Common myeloid progenitor, CD34-positive (primary cell): Measurements from ENCODE around the gene ZFAND3.

Experiments
- CTCF ChIA-PET: fragments of 350-600 bp; sonication (Branson Sonifier 250); formaldehyde crosslinking; loops from one replicate; lab custom pipeline; 2021; ENCODE audit warnings: antibody characterized with exemption; lab: Charles Lee
- POLR2A ChIA-PET: fragments of 350-600 bp; sonication (Branson Sonifier 250); formaldehyde crosslinking; loops from one replicate; lab custom pipeline; 2021; ENCODE audit warnings: antibody characterized with exemption; lab: Charles Lee
- DNase-seq, 3 donors: peaks; one replicate each; pipeline versions ENCODE4 v3.0.0 to v3.0.0-alpha.2; 2013
- H3K27ac ChIP-seq, 2 experiments: 1 replicate in 1 of 2; 2 replicates in 1 of 2; pipeline ENCODE4 v1.7.0; 2013; ENCODE audit warnings: inconsistent platforms in 2 of 2, low read length in 2 of 2, mild to moderate bottlenecking in 2 of 2, low read depth in 1 of 2, moderate library complexity in 1 of 2; ENCODE audit not compliant: severe bottlenecking in 2 of 2, insufficient read depth in 1 of 2, poor library complexity in 1 of 2
- H3K27me3 ChIP-seq, 5 experiments: replicated peaks in 2 of 5; 1 replicate in 3 of 5; 2 replicates in 2 of 5; pipeline versions ENCODE4 v1.6.1 to v1.7.0; 2013; ENCODE audit warnings: low read length in 4 of 5, mild to moderate bottlenecking in 2 of 5, moderate library complexity in 2 of 5, inconsistent platforms in 1 of 5; ENCODE audit not compliant: insufficient read depth in 5 of 5, control insufficient read depth in 4 of 5
- H3K36me3 ChIP-seq, 4 experiments: 1 replicate in 2 of 4; 2 replicates in 2 of 4; pipeline versions ENCODE4 v1.6.1 to v1.7.0; 2013; ENCODE audit warnings: low read length in 3 of 4, control low read depth in 1 of 4, mild to moderate bottlenecking in 1 of 4; ENCODE audit not compliant: control insufficient read depth in 4 of 4, insufficient read depth in 4 of 4
- H3K4me1 ChIP-seq, 4 experiments: 1 replicate in 3 of 4; 2 replicates in 1 of 4; pipeline versions ENCODE4 v1.6.1 to v1.7.1; 2013; ENCODE audit warnings: low read length in 3 of 4, mild to moderate bottlenecking in 3 of 4, control low read depth in 1 of 4, inconsistent platforms in 1 of 4, moderate library complexity in 1 of 4; ENCODE audit not compliant: control insufficient read depth in 4 of 4, insufficient read depth in 4 of 4; ENCODE audit errors: control extremely low read depth in 1 of 4
- H3K4me3 ChIP-seq, 7 experiments: 1 replicate in 4 of 7; 2 replicates in 3 of 7; pipeline versions ENCODE4 v1.5.1 to v1.7.0; 2013; ENCODE audit warnings: mild to moderate bottlenecking in 7 of 7, low read length in 6 of 7, moderate library complexity in 6 of 7, inconsistent platforms in 2 of 7, low read depth in 2 of 7, control low read depth in 1 of 7; ENCODE audit not compliant: insufficient read depth in 4 of 7, control insufficient read depth in 1 of 7; ENCODE audit errors: extremely low read depth in 1 of 7
- H3K9me3 ChIP-seq, 5 experiments: 1 replicate in 4 of 5; 2 replicates in 1 of 5; pipeline versions ENCODE4 v1.6.1 to v1.7.1; 2013; ENCODE audit warnings: low read length in 4 of 5, mild to moderate bottlenecking in 2 of 5, inconsistent platforms in 1 of 5, low read depth in 1 of 5, moderate library complexity in 1 of 5; ENCODE audit not compliant: control insufficient read depth in 4 of 5, insufficient read depth in 2 of 5; ENCODE audit errors: control extremely low read depth in 1 of 5
- WGBS: methylation state at CpG from one replicate; pipeline ENCODE4 v1.1.5; 2013; ENCODE audit not compliant: insufficient coverage; 5-methylcytosine and 5-hydroxymethylcytosine counted together

ZFAND3 gene

GRCh38 chr6:37848371-37848770, 28.8 kb downstream of the ZFAND3 start:
- Histone ChIP-seq H3K36me3 (peaks cover 0 to 3% (median 0%) of the 10 kb centered on the region in 4 experiments), H3K4me3 (no peak overlapping the region), H3K27me3 (no peaks in the 10 kb centered on the region), H3K9me3 (no peaks in the 10 kb centered on the region), H3K4me1 (peaks cover 0 to 7% (median 3%) of the 10 kb centered on the region in 4 experiments), H3K27ac (no peak overlapping the region)
- WGBS: 96% methylated on average over 4 of the region's 4 CpGs
- DNase-seq: no peak
- CTCF ChIA-PET: interaction anchor here (0.9 to 1.6 kb wide), 2 partner anchors 11 to 33 kb away, joined by 3 to 5 read pairs; no protein-coding TSS in a partner anchor
- POLR2A ChIA-PET: no interaction called here

- no peaks in the 10 kb centered on the region for H3K27me3 ChIP-seq
- ChIA-PET POLR2A (no interaction called here), CTCF (interaction anchor here (0.7 kb wide), 1 partner anchor 640 kb away, joined by 3 read pairs; no protein-coding TSS in a partner anchor)
- H3K27ac ChIP-seq: no peak overlapping the region
- H3K36me3 ChIP-seq: peaks cover 0 to 3% (median 0%) of the 10 kb centered on the region in 4 experiments
- H3K9me3 ChIP-seq: no peaks in the 10 kb centered on the region
- 92% methylated on average over 4 of the region's 4 CpGs for WGBS
- no peak overlapping the region for H3K4me3 ChIP-seq
- H3K4me1 ChIP-seq: no peaks in the 10 kb centered on the region
- peak in 2 of 3 donors; percentile 28 to 65 for DNase-seq
These were observed 30.7 kb downstream of the ZFAND3 start for GRCh38 chr6:37850260-37850659.

GRCh38 chr6:37850728-37851285, 31.3 kb downstream of the ZFAND3 start:
- H3K9me3 ChIP-seq: no peaks in the 10 kb centered on the region
- ChIA-PET POLR2A (no interaction called here), CTCF (interaction anchor here (0.7 kb wide), 1 partner anchor 639 kb away, joined by 3 read pairs; no protein-coding TSS in a partner anchor)
- no peak for DNase-seq
- no peak overlapping the region for H3K4me3 ChIP-seq
- H3K27me3 ChIP-seq: no peaks in the 10 kb centered on the region
- no peak overlapping the region for H3K27ac ChIP-seq
- H3K36me3 ChIP-seq: peaks cover 0 to 3% (median 0%) of the 10 kb centered on the region in 4 experiments
- peaks cover 0 to under 1% (median 0%) of the 10 kb centered on the region in 4 experiments for H3K4me1 ChIP-seq
- WGBS: 96% methylated on average over 7 of the region's 9 CpGs

GRCh38 chr6:37851997-37852524, 32.5 kb downstream of the ZFAND3 start:
- H3K27ac ChIP-seq: no peak overlapping the region
- ChIA-PET CTCF (no interaction called here), POLR2A (interaction anchor here (0.7 kb wide), 1 partner anchor 21 kb away, joined by 3 read pairs; no protein-coding TSS in a partner anchor)

GRCh38 chr6:37856285-37856684, 36.8 kb downstream of the ZFAND3 start:
- 100% methylated on average over 1 of the region's 2 CpGs for WGBS
- ChIA-PET CTCF (interaction anchor here (1.3 kb wide), 1 partner anchor 9 kb away, joined by 3 read pairs; no protein-coding TSS in a partner anchor), POLR2A (no interaction called here)
- Histone ChIP-seq H3K27ac (no peak overlapping the region), H3K9me3 (no peaks in the 10 kb centered on the region), H3K4me1 (peaks cover 0 to 3% (median 0%) of the 10 kb centered on the region in 4 experiments), H3K4me3 (no peak overlapping the region), H3K36me3 (peaks cover 0 to 3% (median 0%) of the 10 kb centered on the region in 4 experiments), H3K27me3 (no peaks in the 10 kb centered on the region)
- no peak for DNase-seq

More at GRCh38 chr6:37851997-37852524, 32.5 kb downstream of the ZFAND3 start:
- Histone ChIP-seq H3K4me1 (peaks cover 0 to 3% (median 0%) of the 10 kb centered on the region in 4 experiments), H3K36me3 (peaks cover 0 to 3% (median 0%) of the 10 kb centered on the region in 4 experiments), H3K9me3 (no peaks in the 10 kb centered on the region), H3K4me3 (no peak overlapping the region), H3K27me3 (no peaks in the 10 kb centered on the region)
- DNase-seq: no peak
- 89% methylated on average over 1 of the region's 1 CpG for WGBS

- 95% methylated on average over 3 of the region's 3 CpGs for WGBS
These were observed 38.8 kb downstream of the ZFAND3 start for GRCh38 chr6:37858363-37858762.

More at GRCh38 chr6:37858363-37858762, 38.8 kb downstream of the ZFAND3 start:
- no peaks in the 10 kb centered on the region for H3K9me3 ChIP-seq
- peaks cover 0 to 3% (median 2%) of the 10 kb centered on the region in 4 experiments for H3K36me3 ChIP-seq
- H3K4me1 ChIP-seq: peaks cover 0 to 3% (median 0%) of the 10 kb centered on the region in 4 experiments
- H3K27me3 ChIP-seq: no peaks in the 10 kb centered on the region
- ChIA-PET CTCF (interaction anchor here (1.0 to 2.5 kb wide), 9 partner anchors 9 to 158 kb away, joined by 3 to 7 read pairs (median 5); no protein-coding TSS in a partner anchor), POLR2A (no interaction called here)
- no peak overlapping the region for H3K4me3 ChIP-seq
- no peak for DNase-seq
- no peak overlapping the region for H3K27ac ChIP-seq
